GM12864 (cell line): ENCODE results near the gene HSPBP1.

Experiments
- DNase-seq: peaks from one replicate; pipeline ENCODE4 v3.0.0-alpha.2; 2011; ENCODE audit warnings: low read depth
- H3K4me3 ChIP-seq: 2 replicates; pipeline ENCODE4 v1.5.1; 2011; ENCODE audit warnings: mild to moderate bottlenecking, low read depth, low read length, control low read depth
- TF ChIP-seq, protein P1 (sequence below): IDR thresholded peaks from 2 replicates; pipeline ENCODE4 v1.5.1; 2011; ENCODE audit warnings: low read depth, mild to moderate bottlenecking, moderate library complexity, low read length, control low read depth, inconsistent platforms; ENCODE audit errors: missing control alignments

The HSPBP1 gene

DNA sequence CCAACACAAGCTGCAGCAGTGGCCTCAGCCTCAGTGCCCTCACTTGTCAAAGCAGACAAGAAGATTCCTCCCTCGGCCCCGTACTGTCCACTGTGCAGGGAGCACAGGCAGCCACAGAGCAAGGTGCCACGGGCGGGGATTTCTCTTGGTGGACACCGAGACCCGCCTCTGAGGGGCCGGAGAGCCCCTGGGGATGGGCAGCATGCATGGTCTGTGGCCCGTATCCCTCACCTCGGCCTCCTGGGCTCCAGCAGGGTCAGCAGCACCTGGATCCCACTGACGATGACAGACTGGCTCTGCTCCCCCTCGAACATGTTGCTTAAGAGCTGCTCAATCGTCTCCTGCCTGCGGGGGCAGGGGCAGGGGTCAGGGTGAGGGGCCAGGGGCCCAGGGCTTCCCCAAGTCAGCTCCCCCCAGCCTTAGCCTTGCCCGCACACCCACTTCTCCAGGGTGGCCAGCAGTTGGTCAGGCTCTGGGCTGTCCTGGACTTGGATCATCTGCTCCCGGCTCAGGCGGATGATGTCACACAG is 37.9 kb downstream of the HSPBP1 start:
- H3K4me3 ChIP-seq = no peak overlapping the region
- no peak for DNase-seq
- TF ChIP-seq, protein P1, sequence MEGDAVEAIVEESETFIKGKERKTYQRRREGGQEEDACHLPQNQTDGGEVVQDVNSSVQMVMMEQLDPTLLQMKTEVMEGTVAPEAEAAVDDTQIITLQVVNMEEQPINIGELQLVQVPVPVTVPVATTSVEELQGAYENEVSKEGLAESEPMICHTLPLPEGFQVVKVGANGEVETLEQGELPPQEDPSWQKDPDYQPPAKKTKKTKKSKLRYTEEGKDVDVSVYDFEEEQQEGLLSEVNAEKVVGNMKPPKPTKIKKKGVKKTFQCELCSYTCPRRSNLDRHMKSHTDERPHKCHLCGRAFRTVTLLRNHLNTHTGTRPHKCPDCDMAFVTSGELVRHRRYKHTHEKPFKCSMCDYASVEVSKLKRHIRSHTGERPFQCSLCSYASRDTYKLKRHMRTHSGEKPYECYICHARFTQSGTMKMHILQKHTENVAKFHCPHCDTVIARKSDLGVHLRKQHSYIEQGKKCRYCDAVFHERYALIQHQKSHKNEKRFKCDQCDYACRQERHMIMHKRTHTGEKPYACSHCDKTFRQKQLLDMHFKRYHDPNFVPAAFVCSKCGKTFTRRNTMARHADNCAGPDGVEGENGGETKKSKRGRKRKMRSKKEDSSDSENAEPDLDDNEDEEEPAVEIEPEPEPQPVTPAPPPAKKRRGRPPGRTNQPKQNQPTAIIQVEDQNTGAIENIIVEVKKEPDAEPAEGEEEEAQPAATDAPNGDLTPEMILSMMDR = no peak

DNA sequence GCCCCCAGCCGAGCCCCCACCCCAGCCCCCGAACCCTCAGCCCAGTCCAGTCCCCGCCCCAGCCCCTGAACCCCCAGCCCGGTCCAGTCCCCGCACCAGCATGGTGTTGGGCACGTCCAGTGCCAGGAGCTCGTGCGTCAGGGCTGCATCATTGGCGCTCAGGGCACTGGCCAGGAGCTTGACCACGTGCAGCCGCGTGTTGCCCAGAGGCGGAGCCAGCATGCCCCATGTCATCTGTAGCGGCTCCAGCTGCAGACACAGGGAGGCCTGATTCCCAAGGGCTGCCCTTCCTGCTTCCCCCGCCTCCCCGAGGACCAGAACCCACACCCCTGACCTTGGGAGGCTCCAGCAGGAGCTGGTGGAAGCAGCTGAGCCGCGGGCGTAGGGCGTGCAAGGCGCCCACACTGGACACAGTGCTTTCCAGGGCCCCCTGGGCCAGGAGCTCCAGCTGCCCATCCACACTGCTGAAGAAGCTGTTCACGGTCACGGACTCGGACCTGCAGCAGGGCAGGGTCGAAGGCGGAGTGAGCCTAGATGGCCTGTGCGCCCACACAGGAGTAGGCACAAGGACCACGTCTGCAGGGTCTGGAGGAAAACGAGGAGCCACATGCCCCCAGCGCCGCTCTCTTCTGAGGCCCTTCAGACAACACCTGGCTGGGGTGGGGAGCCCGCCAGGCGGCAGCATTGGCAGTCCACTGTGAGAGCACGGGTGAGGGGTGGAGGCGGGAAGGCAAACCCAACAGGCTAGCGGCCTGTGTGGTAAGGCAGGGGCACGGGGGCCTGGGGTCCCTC is 38.6 kb downstream of the HSPBP1 start:
- TF ChIP-seq, protein P1 = no peak
- H3K4me3 ChIP-seq = no peak overlapping the region
- no peak for DNase-seq

DNA sequence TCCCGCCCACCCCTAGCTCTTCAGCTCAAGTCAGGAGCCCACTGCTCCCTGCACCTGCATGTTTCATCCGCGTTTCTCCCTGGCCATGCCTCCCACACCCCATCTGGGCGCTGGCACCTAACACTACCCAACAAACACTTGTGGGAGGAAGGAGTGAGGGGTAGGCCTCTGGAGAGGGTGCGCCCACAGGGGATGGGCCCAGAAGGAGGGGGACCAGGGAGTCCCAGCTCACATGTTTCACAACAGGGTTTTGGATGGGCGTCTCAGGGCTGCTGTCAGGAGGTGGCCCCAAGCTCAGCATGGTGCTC is 39.2 kb downstream of the HSPBP1 start:
- TF ChIP-seq, protein P1 = no peak
- H3K4me3 ChIP-seq = no peak overlapping the region
- no peak for DNase-seq

DNA sequence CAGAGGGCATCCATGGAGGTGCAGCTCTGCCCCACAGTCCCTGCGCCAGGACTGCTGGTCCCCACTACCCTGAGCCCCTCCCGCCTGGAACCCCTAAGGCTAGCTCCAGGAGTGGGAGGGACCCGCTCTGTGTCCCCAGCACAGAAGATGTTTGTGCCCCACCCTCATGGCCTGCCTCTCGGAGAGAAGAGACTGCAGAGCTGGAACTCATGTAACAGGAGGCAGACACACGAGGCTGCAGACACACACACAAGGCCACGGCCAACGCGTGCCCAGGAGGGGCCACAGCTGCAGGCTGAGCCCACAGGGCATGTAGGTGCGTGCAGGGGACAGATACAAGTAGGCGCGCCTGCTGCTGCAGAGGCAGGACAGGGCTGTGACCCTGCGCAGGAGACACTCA is 40.9 kb downstream of the HSPBP1 start:
- TF ChIP-seq, protein P1 = no peak
- no peak for DNase-seq
- H3K4me3 ChIP-seq = no peak overlapping the region

DNA sequence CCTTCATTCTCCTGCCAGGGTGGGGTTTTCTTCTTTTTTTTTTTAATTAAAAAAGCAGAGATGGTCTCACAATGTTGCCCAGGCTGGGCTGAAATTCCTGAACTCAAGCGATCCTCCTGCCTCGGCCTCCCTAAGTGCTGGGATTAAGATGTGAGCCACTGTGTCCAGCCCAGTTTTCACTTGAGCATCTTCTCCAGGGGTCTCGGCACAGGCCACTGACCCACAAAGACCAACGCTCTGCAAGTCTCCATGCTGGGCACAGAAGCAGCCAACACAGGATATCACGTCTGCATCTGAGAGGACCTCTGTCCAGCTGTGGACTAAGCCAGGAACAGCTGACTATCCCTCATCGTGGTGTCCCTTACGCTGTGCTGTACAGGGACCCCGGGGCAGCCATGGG is 41.9 kb downstream of the HSPBP1 start:
- TF ChIP-seq, protein P1 = no peak
- DNase-seq = no peak
- no peak overlapping the region for H3K4me3 ChIP-seq

DNA sequence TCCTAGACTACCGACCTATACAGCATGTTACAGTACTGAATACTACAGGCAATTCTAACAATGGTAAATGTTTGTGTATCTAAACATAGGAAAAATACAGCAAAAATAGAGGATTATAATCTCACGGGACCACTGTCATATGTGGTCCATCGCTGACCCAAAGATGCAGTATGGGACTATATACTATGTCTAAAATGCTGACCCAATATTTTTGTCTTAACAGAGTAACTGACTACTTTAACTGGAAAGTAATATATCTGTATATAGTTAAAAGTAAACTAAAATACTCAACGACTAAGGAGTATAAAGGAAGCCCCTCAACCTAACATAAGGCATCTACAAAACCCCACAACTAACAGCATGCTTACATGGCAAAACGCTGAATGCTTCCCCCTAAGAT is 46.9 kb downstream of the HSPBP1 start:
- DNase-seq = no peak
- TF ChIP-seq, protein P1 = no peak

DNA sequence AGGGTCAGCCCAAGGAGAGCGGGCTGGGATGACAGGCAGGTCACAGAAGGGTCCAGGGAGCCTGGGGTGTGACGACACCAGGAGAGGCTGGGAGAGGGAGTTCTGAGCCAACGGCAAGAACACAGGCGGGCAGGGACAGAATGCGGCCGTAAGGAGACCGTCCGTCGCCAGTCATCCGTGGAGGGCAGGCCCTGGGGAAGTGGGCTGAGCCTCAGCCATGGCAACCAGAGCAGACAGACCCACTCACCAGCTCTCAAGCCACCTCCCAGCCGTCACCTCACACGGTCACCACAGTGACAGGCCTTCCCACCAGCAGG is 47.7 kb downstream of the HSPBP1 start:
- TF ChIP-seq, protein P1 = no peak
- no peak for DNase-seq
- no peak overlapping the region for H3K4me3 ChIP-seq

More for the DNA sequence above, 46.9 kb downstream of the HSPBP1 start:
- no peak overlapping the region for H3K4me3 ChIP-seq
